Keratinocyte (primary cell): ENCODE results near the gene AAR2. TPM values are rescaled to one million over a fixed set of nuclear protein-coding genes. Genes with fewer than 3 reads are reported as not detected.

ENCODE experiments used
- DNase-seq: peaks from one replicate; pipeline ENCODE4 v3.0.0-alpha.2; 2011; ENCODE audit warnings: low read depth, missing footprints, low spot score
- FAIRE-seq: peaks from 2 replicates; lab custom pipeline; 2011; peaks lifted over from hg19 to GRCh38; lab: Jason Lieb, UNC
- H2AFZ ChIP-seq: 2 replicates; pipeline ENCODE4 v1.6.0; 2012; ENCODE audit warnings: low read length, control low read depth, inconsistent platforms; ENCODE audit not compliant: control insufficient read depth
- H3K27ac ChIP-seq: 2 replicates; pipeline ENCODE4 v1.5.1; 2011; ENCODE audit warnings: low read length; ENCODE audit not compliant: control insufficient read depth, insufficient read depth
- H3K27me3 ChIP-seq: 3 replicates; pipeline ENCODE4 v1.6.0; 2011; ENCODE audit warnings: low read length; ENCODE audit not compliant: control insufficient read depth, insufficient read depth; ENCODE audit errors: extremely low read depth
- H3K36me3 ChIP-seq, 2 experiments: 2 replicates in 1 of 2; 3 replicates in 1 of 2; pipeline ENCODE4 v1.5.1; 2011; ENCODE audit warnings: low read length in 2 of 2, mild to moderate bottlenecking in 1 of 2; ENCODE audit not compliant: control insufficient read depth in 2 of 2, insufficient read depth in 2 of 2; ENCODE audit errors: extremely low read depth in 1 of 2
- H3K4me1 ChIP-seq: 3 replicates; pipeline ENCODE4 v1.5.1; 2011; ENCODE audit warnings: low read length; ENCODE audit not compliant: control insufficient read depth, insufficient read depth; ENCODE audit errors: extremely low read depth
- H3K4me2 ChIP-seq: 3 replicates; pipeline ENCODE4 v1.6.0; 2011; ENCODE audit warnings: low read depth, low read length; ENCODE audit not compliant: control insufficient read depth, insufficient read depth; ENCODE audit errors: extremely low read depth
- H3K4me3 ChIP-seq, 3 experiments: fragments of 200-600 bp in 1 of 3; sonication (generic) in 1 of 3; 2 replicates in 2 of 3; 3 replicates in 1 of 3; pipeline ENCODE4 v1.5.1; 2011 to 2016; ENCODE audit warnings: low read length in 3 of 3, mild to moderate bottlenecking in 3 of 3, control low read depth in 2 of 3, inconsistent platforms in 1 of 3, low read depth in 1 of 3, mixed read lengths in 1 of 3, mixed run types in 1 of 3, moderate library complexity in 1 of 3; ENCODE audit not compliant: control insufficient read depth in 2 of 3, insufficient read depth in 2 of 3; ENCODE audit errors: extremely low read depth in 1 of 3
- H3K79me2 ChIP-seq: 2 replicates; pipeline ENCODE4 v1.6.0; 2012; ENCODE audit warnings: low read length; ENCODE audit not compliant: control insufficient read depth, insufficient read depth
- H3K9ac ChIP-seq: 3 replicates; pipeline ENCODE4 v1.6.0; 2011; ENCODE audit warnings: low read length; ENCODE audit not compliant: control insufficient read depth, insufficient read depth; ENCODE audit errors: extremely low read depth
- H3K9me1 ChIP-seq: 3 replicates; pipeline ENCODE4 v1.6.0; 2011; ENCODE audit warnings: low read length; ENCODE audit not compliant: control insufficient read depth, insufficient read depth; ENCODE audit errors: extremely low read depth
- H3K9me3 ChIP-seq: 2 replicates; pipeline ENCODE4 v1.5.1; 2012; ENCODE audit warnings: low read depth, low read length; ENCODE audit not compliant: control insufficient read depth
- H4K20me1 ChIP-seq: 3 replicates; pipeline ENCODE4 v1.6.0; 2011; ENCODE audit warnings: low read length; ENCODE audit not compliant: control insufficient read depth, insufficient read depth; ENCODE audit errors: extremely low read depth
- EZH2 ChIP-seq: IDR thresholded peaks from one replicate; pipeline ENCODE4 v1.6.1; 2012; ENCODE audit warnings: inconsistent platforms, mild to moderate bottlenecking, low read length, moderate library complexity
- dilution Hi-C: fragments of 300-500 bp; cut with MboI; formaldehyde crosslinking; loops from one replicate; pipeline ENCODE4 v1.7.0; 2020; ENCODE audit warnings: low sequenced_read_pairs; ENCODE audit not compliant: extremely low pct_ligation_motif_present
- polyA plus RNA-seq, 5 experiments: library from polyadenylated mRNA; depleted of rRNA in 3 of 5; stranded (reverse) in 3 of 5; stranded (forward) in 1 of 5; unstranded in 1 of 5; fragments of >200 nt; gene quantifications; 1 replicate in 1 of 5; 2 replicates in 3 of 5; 3 replicates in 1 of 5; pipeline versions ENCODE4 v1.2.1 to v1.2.3, GENCODE V29; 2011 to 2012; ENCODE audit warnings: missing spikeins in 2 of 5, low read depth in 1 of 5, low replicate concordance in 1 of 5
- TF ChIP-seq, protein P1 (sequence below), 3 experiments: IDR thresholded peaks in 1 of 3; conservative IDR thresholded peaks in 1 of 3; optimal IDR thresholded peaks in 1 of 3; 2 replicates in 2 of 3; 3 replicates in 1 of 3; pipeline versions ENCODE3 to v1.5.1; 2011; ENCODE audit warnings: low read length in 3 of 3, mild to moderate bottlenecking in 3 of 3, moderate library complexity in 2 of 3, control low read depth in 1 of 3, inconsistent platforms in 1 of 3; ENCODE audit not compliant: insufficient read depth in 2 of 3; ENCODE audit errors: extremely low read depth in 1 of 3

AAR2 gene
- polyA plus RNA-seq, 1 donor (not counting 4 experiments of a cell fraction or from before 2014, with no cell fraction given): 20.1 TPM

DNA sequence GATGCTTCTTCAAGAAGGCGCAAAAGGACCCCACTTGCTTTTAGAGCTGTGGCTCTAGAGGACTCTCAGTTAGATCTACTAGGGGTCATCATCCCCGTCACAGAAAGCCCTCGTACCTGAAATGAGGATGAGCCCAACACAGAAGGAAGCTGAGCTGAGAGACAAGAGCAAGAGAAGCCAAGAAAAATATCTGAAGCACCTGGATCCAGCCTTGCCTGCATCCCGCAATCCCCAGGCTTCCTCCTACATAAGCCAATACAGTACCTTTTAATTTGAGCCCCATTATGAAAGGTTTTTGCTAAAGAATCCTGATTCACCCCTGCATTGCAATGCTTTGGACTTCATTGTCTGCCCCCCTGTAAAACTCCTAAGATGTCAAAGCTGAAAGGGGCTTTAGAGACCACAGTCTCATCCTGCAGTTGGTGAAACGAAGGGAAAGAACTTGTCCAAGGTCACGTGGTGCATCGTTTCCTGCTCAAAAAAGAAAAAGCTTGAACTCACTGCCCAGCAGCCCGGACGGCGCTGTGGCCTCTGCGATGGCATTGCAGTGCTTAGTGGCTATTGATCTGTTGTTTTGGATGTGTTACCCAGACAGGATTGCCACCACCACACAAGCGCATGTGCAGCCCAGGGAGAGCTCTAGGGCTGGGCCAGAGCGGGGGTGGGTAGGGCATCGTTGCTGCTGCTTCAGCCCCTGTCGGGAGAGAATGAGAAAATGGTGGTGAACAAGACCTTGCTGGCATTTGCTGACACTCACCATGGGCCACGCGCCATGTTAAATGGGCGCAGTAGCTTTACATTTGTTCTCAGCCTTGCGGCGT lies 28.4 kb downstream of the AAR2 start:
- Histone ChIP-seq H3K27me3 (no peaks in the 10 kb centered on the region), H3K4me2 (no peak overlapping the region), H3K9me1 (no peaks in the 10 kb centered on the region), H2AFZ (no peak overlapping the region), H3K27ac (no peak overlapping the region), H3K9me3 (no peaks in the 10 kb centered on the region), H4K20me1 (no peaks in the 10 kb centered on the region), H3K4me1 (no peaks in the 10 kb centered on the region), H3K79me2 (no peaks in the 10 kb centered on the region), H3K9ac (no peak overlapping the region), H3K4me3 (no peak overlapping the region), H3K36me3 (no peaks in the 10 kb centered on the region)
- no peak for TF ChIP-seq EZH2
- TF ChIP-seq, protein P1, sequence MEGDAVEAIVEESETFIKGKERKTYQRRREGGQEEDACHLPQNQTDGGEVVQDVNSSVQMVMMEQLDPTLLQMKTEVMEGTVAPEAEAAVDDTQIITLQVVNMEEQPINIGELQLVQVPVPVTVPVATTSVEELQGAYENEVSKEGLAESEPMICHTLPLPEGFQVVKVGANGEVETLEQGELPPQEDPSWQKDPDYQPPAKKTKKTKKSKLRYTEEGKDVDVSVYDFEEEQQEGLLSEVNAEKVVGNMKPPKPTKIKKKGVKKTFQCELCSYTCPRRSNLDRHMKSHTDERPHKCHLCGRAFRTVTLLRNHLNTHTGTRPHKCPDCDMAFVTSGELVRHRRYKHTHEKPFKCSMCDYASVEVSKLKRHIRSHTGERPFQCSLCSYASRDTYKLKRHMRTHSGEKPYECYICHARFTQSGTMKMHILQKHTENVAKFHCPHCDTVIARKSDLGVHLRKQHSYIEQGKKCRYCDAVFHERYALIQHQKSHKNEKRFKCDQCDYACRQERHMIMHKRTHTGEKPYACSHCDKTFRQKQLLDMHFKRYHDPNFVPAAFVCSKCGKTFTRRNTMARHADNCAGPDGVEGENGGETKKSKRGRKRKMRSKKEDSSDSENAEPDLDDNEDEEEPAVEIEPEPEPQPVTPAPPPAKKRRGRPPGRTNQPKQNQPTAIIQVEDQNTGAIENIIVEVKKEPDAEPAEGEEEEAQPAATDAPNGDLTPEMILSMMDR (optimal IDR thresholded peaks at IDR 0.05 in 1 of 3, IDR thresholded peaks at IDR 0.05 in 1 of 3, conservative IDR thresholded peaks at IDR 0.05 in 1 of 3; ENCODE audit: extremely low read depth in 1 of 3, insufficient read depth in 2 of 3, low read length in 3 of 3): no peak
- dilution Hi-C loops: no loop called here
- DNase-seq: no peak
- no peak for FAIRE-seq

DNA sequence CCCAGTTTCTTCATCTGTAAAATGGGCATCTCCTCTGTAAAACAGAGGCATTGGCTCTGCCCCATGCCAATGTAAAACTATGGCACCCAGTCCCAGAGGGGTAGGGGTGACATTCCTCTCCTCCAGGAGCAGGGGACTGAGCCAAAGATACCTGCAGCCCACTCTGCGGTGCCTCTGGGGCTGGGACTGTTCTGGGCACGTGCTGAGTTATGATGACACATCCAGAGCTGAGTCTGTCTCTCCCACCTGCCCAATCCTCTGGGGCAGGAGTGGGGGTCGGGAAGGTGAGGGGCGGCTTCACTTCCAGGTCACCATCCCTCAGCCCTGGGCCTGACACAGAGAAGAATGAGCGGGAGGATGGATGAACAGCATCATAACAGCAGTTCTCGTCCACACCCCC lies 29.9 kb downstream of the AAR2 start:
- no peaks in the 10 kb centered on the region for H3K4me1 ChIP-seq
- FAIRE-seq: no peak
- H3K27me3 ChIP-seq: no peaks in the 10 kb centered on the region
- H4K20me1 ChIP-seq: no peaks in the 10 kb centered on the region
- dilution Hi-C loops: no loop called here
- H3K27ac ChIP-seq: no peak overlapping the region
- DNase-seq: no peak
- no peaks in the 10 kb centered on the region for H3K9me3 ChIP-seq
- no peak overlapping the region for H3K9ac ChIP-seq
- H3K4me2 ChIP-seq: no peak overlapping the region
- H3K36me3 ChIP-seq: no peaks in the 10 kb centered on the region
- no peak overlapping the region for H2AFZ ChIP-seq
- H3K4me3 ChIP-seq: no peak overlapping the region
- TF ChIP-seq, protein P1 (optimal IDR thresholded peaks at IDR 0.05 in 1 of 3, IDR thresholded peaks at IDR 0.05 in 1 of 3, conservative IDR thresholded peaks at IDR 0.05 in 1 of 3; ENCODE audit: extremely low read depth in 1 of 3, insufficient read depth in 2 of 3, low read length in 3 of 3): no peak
- no peak for TF ChIP-seq EZH2
- H3K79me2 ChIP-seq: no peaks in the 10 kb centered on the region
- no peaks in the 10 kb centered on the region for H3K9me1 ChIP-seq
